Measurements from ENCODE around the gene ZBTB46. TPM values are rescaled to one million over a fixed set of nuclear protein-coding genes. Genes with fewer than 3 reads are reported as not detected.

The ZBTB46 gene
- total RNA-seq, 1 experiment from 2014 or later, result 10.7 TPM

DNA sequence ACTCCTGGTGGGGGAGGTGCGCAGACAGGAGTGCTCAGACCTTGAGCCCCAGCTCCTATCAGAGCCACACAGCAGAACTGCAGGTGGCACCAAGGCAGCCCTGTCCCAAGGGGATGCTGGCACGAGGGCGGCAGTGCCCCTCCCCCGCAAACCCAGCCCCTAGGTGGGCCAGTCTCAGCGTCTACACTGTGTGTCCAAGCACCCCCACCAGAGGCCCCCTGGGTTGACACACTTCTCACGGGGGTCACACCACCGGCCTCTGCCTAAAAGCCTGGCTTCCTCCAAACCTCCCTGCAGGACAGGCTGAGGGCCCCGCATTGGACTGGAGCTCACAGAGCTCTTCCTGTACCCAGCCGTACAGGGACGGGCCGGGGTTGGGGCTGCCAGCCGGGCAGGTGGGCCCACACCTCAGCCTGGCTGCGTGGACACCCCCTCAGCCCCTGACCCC is 83.4 kb downstream of the ZBTB46 start:
- no peaks in the 10 kb centered on the region for H4K20me1 ChIP-seq (ENCODE audit: insufficient read depth)
- ATAC-seq, result no peak
- H3K9me3 ChIP-seq (ENCODE audit: control insufficient read depth in 1 of 2, insufficient read depth in 1 of 2, low read depth in 1 of 2, low read length in 2 of 2), result no peaks in the 10 kb centered on the region
- H3K4me2 ChIP-seq (ENCODE audit: low read length), result no peak overlapping the region
- no peak for DNase-seq (ENCODE audit: low read depth, low spot score)
- intact Hi-C loops (cut with micrococcal nuclease), result no loop called here
- H3K27ac ChIP-seq (ENCODE audit: low read depth, low read length), result no peak overlapping the region; the same call in 1 of the 2 replicates
- no TSS peak for BruUV-seq (replicated peaks)
- H3K9ac ChIP-seq (ENCODE audit: low read length), result no peak overlapping the region
- no peak overlapping the region for H3K4me3 ChIP-seq (replicated peaks in 1 of 2; ENCODE audit: low read depth in 1 of 2, low read length in 2 of 2)
- ChIA-PET CTCF (no interaction called here), RAD21 (ENCODE audit: low non-redundant PET in 1 of 2, low total read pairs in 2 of 2, uncharacterized antibody in 2 of 2, unreplicated experiment in 2 of 2) (no interaction called here), POLR2A (no interaction called here)
- no peaks in the 10 kb centered on the region; the same call in 1 of the 2 replicates for H3K79me2 ChIP-seq (ENCODE audit: insufficient read depth, low read length)
- no peaks in the 10 kb centered on the region for H3K9me2 ChIP-seq (ENCODE audit: insufficient read depth)
- H3K27me3 ChIP-seq (ENCODE audit: insufficient read depth, low read length), result no peaks in the 10 kb centered on the region
- TF ChIP-seq CEBPB (IDR thresholded peaks at IDR 0.05; ENCODE audit: low read depth) (no peak), SIN3A (IDR thresholded peaks at IDR 0.05; ENCODE audit: low read depth) (no peak)
- H2AFZ ChIP-seq (ENCODE audit: low read depth, low read length, poor library complexity, severe bottlenecking), result no peak overlapping the region
- peaks cover 0 to 10% of the 10 kb centered on the region in 2 experiments; a peak in 2 of 4 replicates for H3K36me3 ChIP-seq (ENCODE audit: control insufficient read depth in 1 of 2, insufficient read depth in 2 of 2, low read length in 2 of 2)
- no peaks in the 10 kb centered on the region for H3K4me1 ChIP-seq (ENCODE audit: control insufficient read depth in 1 of 2, insufficient read depth in 2 of 2, low read length in 2 of 2)

DNA sequence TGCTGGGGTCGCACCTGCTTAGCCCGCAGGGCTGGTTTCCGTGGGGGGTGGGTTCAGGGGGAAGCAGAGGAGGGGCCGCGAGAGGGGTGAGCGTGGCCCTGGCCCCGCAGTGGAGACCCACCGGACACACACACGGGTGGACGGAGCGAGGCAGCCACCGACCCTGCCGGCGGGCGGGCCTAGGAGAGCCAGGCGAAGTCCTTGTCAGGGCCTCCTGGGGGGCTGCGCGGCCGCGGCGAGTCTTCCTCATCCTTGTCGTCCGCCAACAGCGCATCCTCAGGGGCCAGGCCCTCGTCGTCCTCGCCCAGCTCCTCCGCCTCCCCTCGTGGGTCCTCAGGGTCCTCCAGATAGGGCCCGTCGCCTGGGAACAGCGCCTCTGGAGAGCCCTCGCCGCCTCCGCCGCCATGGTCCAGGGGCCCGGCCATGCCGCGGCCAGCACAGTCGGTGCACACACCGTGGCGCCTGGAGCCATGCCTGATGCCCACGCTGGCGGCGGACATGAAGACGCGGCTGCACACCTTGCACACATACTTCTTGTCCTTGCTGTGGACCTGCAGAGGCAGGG is 84.2 kb downstream of the ZBTB46 start:
- H3K9me2 ChIP-seq (ENCODE audit: insufficient read depth), result no peaks in the 10 kb centered on the region
- ATAC-seq, result no peak
- H3K4me3 ChIP-seq (replicated peaks in 1 of 2; ENCODE audit: low read depth in 1 of 2, low read length in 2 of 2), result no peak overlapping the region
- RAD21 ChIA-PET (ENCODE audit: low non-redundant PET in 1 of 2, low total read pairs in 2 of 2, uncharacterized antibody in 2 of 2, unreplicated experiment in 2 of 2), result no interaction called here
- no TSS peak for BruUV-seq (replicated peaks)
- H3K9me3 ChIP-seq (ENCODE audit: control insufficient read depth in 1 of 2, insufficient read depth in 1 of 2, low read depth in 1 of 2, low read length in 2 of 2), result no peaks in the 10 kb centered on the region
- POLR2A ChIA-PET, result no interaction called here
- TF ChIP-seq EZH2phosphoT487 (IDR thresholded peaks at IDR 0.05; ENCODE audit: borderline replicate concordance) (no peak), CBX3 (IDR thresholded peaks at IDR 0.05; ENCODE audit: low read depth) (no peak), POLR2AphosphoS5 (IDR thresholded peaks at IDR 0.05; ENCODE audit: low read depth, low read length) (no peak), ZFX (IDR thresholded peaks at IDR 0.05) (no peak), TCF7L2 (IDR thresholded peaks at IDR 0.05; ENCODE audit: borderline replicate concordance, extremely low read depth, insufficient read depth, insufficient read length) (no peak)
- TF ChIP-seq, protein P1, sequence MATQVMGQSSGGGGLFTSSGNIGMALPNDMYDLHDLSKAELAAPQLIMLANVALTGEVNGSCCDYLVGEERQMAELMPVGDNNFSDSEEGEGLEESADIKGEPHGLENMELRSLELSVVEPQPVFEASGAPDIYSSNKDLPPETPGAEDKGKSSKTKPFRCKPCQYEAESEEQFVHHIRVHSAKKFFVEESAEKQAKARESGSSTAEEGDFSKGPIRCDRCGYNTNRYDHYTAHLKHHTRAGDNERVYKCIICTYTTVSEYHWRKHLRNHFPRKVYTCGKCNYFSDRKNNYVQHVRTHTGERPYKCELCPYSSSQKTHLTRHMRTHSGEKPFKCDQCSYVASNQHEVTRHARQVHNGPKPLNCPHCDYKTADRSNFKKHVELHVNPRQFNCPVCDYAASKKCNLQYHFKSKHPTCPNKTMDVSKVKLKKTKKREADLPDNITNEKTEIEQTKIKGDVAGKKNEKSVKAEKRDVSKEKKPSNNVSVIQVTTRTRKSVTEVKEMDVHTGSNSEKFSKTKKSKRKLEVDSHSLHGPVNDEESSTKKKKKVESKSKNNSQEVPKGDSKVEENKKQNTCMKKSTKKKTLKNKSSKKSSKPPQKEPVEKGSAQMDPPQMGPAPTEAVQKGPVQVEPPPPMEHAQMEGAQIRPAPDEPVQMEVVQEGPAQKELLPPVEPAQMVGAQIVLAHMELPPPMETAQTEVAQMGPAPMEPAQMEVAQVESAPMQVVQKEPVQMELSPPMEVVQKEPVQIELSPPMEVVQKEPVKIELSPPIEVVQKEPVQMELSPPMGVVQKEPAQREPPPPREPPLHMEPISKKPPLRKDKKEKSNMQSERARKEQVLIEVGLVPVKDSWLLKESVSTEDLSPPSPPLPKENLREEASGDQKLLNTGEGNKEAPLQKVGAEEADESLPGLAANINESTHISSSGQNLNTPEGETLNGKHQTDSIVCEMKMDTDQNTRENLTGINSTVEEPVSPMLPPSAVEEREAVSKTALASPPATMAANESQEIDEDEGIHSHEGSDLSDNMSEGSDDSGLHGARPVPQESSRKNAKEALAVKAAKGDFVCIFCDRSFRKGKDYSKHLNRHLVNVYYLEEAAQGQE (IDR thresholded peaks at IDR 0.05; ENCODE audit: low read depth), result no peak
- no peak overlapping the region for H2AFZ ChIP-seq (ENCODE audit: low read depth, low read length, poor library complexity, severe bottlenecking)
- peaks cover under 1 to 3% of the 10 kb centered on the region in 2 experiments; a peak in 3 of 4 replicates for H3K4me1 ChIP-seq (ENCODE audit: control insufficient read depth in 1 of 2, insufficient read depth in 2 of 2, low read length in 2 of 2)
- no peak overlapping the region for H3K9ac ChIP-seq (ENCODE audit: low read length)
- CTCF ChIA-PET, result no interaction called here
- DNase-seq (ENCODE audit: low read depth, low spot score), result no peak
- intact Hi-C loops (cut with micrococcal nuclease), result no loop called here
- H3K27me3 ChIP-seq (ENCODE audit: insufficient read depth, low read length), result no peaks in the 10 kb centered on the region
- H3K79me2 ChIP-seq (ENCODE audit: insufficient read depth, low read length), result peaks cover 5% of the 10 kb centered on the region; the same call in 1 of the 2 replicates
- H3K4me2 ChIP-seq (ENCODE audit: low read length), result no peak overlapping the region
- H4K20me1 ChIP-seq (ENCODE audit: insufficient read depth), result no peaks in the 10 kb centered on the region
- H3K36me3 ChIP-seq (ENCODE audit: control insufficient read depth in 1 of 2, insufficient read depth in 2 of 2, low read length in 2 of 2), result peaks cover 3 to 17% of the 10 kb centered on the region in 2 experiments; a peak in 2 of 4 replicates
- H3K27ac ChIP-seq (ENCODE audit: low read depth, low read length), result no peak overlapping the region

Measured in HCT116 (cell line).